Measurements from ENCODE around the gene SLC38A5.

GRCh38 chrX:48512371-48512935 lies 42.4 kb upstream of the SLC38A5 start:
- no peak for TF ChIP-seq POLR2A (IDR thresholded peaks at IDR 0.05; ENCODE audit: low read depth, low read length)
- no peak for TF ChIP-seq TAF1 (IDR thresholded peaks at IDR 0.05; ENCODE audit: low read depth, low read length)
- TF ChIP-seq POLR2AphosphoS5 (IDR thresholded peaks at IDR 0.05; ENCODE audit: low read depth, low read length) = no peak
- no peak for TF ChIP-seq SPI1 (IDR thresholded peaks at IDR 0.05; ENCODE audit: low read depth, low read length)
- no peak for TF ChIP-seq PAX5 (IDR thresholded peaks at IDR 0.05; ENCODE audit: insufficient read depth, low read length, severe bottlenecking)
